GM23248 (cell line): Measurements from ENCODE around the gene SRSF11.

Experiments used
- EZH2 ChIP-seq: fragments of 200-600 bp; sonication (generic); IDR thresholded peaks from 2 replicates; pipeline ENCODE4 v1.6.1; 2018; ENCODE audit warnings: antibody characterized with exemption, mild to moderate bottlenecking; ENCODE audit not compliant: insufficient read depth, poor library complexity, severe bottlenecking
- EZH2phosphoT487 ChIP-seq: fragments of 200-600 bp; sonication (generic); IDR thresholded peaks from 2 replicates; pipeline ENCODE4 v1.6.1; 2018; ENCODE audit warnings: antibody characterized with exemption, moderate library complexity, mild to moderate bottlenecking, low read depth; ENCODE audit not compliant: insufficient read depth

GRCh38 chr1:70293186-70293843 is 72.1 kb downstream of the SRSF11 start:
- TF ChIP-seq EZH2 (no peak), EZH2phosphoT487 (no peak)
